OCI-M2 (cell line): ENCODE results near the gene LYPD6.
"Not testable (repeated sequence)": the region's sequence is repeated elsewhere in the genome, so short reads cannot be mapped to it uniquely, and the experiment has no call there.

ENCODE experiments used
- DNase-seq: peaks from one replicate; lab custom pipeline; 2025; ENCODE audit not compliant: unreplicated experiment; lab: John Stamatoyannopoulos, UW

LYPD6 gene

GRCh38 chr2:149492923-149493322 lies 162.5 kb downstream of the LYPD6 start:
- no peak for DNase-seq

- DNase-seq = not testable (repeated sequence)
Observed at GRCh38 chr2:149499204-149499603, 168.8 kb downstream of the LYPD6 start.

- DNase-seq = not testable (repeated sequence)
Observed at GRCh38 chr2:149506808-149507207, 176.4 kb downstream of the LYPD6 start.

GRCh38 chr2:149507974-149508373 lies 177.6 kb downstream of the LYPD6 start:
- no peak for DNase-seq

- no peak for DNase-seq
Observed at GRCh38 chr2:149513461-149513860, 183.1 kb downstream of the LYPD6 start.
